Liver (tissue), 9 donors: ENCODE measurements around the gene SH3GL3. TPM values are rescaled to one million over a fixed set of nuclear protein-coding genes. Genes with fewer than 3 reads are reported as not detected.

Experiments
- DNase-seq: peaks from one replicate; pipeline ENCODE4 v3.0.0-alpha.2; 2017; ENCODE audit warnings: low spot score
- H3K27ac ChIP-seq, 2 donors: one replicate each; pipeline ENCODE4 v1.7.0; 2013; ENCODE audit warnings: inconsistent platforms in 2 of 2, low read length in 2 of 2, control low read depth in 1 of 2, low read depth in 1 of 2, mild to moderate bottlenecking in 1 of 2
- H3K27me3 ChIP-seq, 4 donors: one replicate each; pipeline versions ENCODE4 v1.6.1 to v1.7.0; 2013; ENCODE audit warnings: low read length in 3 of 4, inconsistent platforms in 1 of 4, mild to moderate bottlenecking in 1 of 4, moderate library complexity in 1 of 4; ENCODE audit not compliant: control insufficient read depth in 4 of 4, insufficient read depth in 4 of 4
- H3K36me3 ChIP-seq, 4 donors: one replicate each; pipeline versions ENCODE4 v1.6.1 to v1.7.0; 2013; ENCODE audit warnings: low read length in 3 of 4, mild to moderate bottlenecking in 3 of 4, low read depth in 1 of 4, moderate library complexity in 1 of 4; ENCODE audit not compliant: control insufficient read depth in 4 of 4, insufficient read depth in 3 of 4
- H3K4me1 ChIP-seq, 4 donors: one replicate each; pipeline versions ENCODE4 v1.6.1 to v1.7.0; 2013; ENCODE audit warnings: low read length in 3 of 4, mild to moderate bottlenecking in 3 of 4, moderate library complexity in 1 of 4; ENCODE audit not compliant: control insufficient read depth in 4 of 4, insufficient read depth in 4 of 4
- H3K4me3 ChIP-seq, 3 donors: one replicate each; pipeline versions ENCODE4 v1.6.1 to v1.7.0; 2013; ENCODE audit warnings: low read length in 3 of 3, control low read depth in 1 of 3, low read depth in 1 of 3, mild to moderate bottlenecking in 1 of 3
- H3K9ac ChIP-seq, 2 donors: one replicate each; pipeline ENCODE4 v1.7.0; 2013; ENCODE audit warnings: low read length in 2 of 2, mild to moderate bottlenecking in 2 of 2, moderate library complexity in 2 of 2, control low read depth in 1 of 2, low read depth in 1 of 2
- H3K9me3 ChIP-seq, 4 donors: one replicate each; pipeline versions ENCODE4 v1.6.1 to v1.7.0; 2013; ENCODE audit warnings: low read length in 3 of 4; ENCODE audit not compliant: control insufficient read depth in 4 of 4
- ATF3 ChIP-seq: IDR thresholded peaks from 2 replicates; pipeline ENCODE4 v1.6.1; 2016; ENCODE audit warnings: antibody characterized with exemption
- EGR1 ChIP-seq, 2 donors: IDR thresholded peaks; 2 replicates each; pipeline ENCODE4 v1.6.1; 2016 to 2018; ENCODE audit warnings: antibody characterized with exemption in 2 of 2, low read depth in 2 of 2
- FOXA1 ChIP-seq: IDR thresholded peaks from 2 replicates; pipeline ENCODE4 v1.6.1; 2016; ENCODE audit warnings: antibody characterized with exemption
- FOXA2 ChIP-seq: IDR thresholded peaks from 2 replicates; pipeline ENCODE4 v1.6.1; 2016; ENCODE audit warnings: antibody characterized with exemption
- GABPA ChIP-seq, 2 donors: IDR thresholded peaks in 1 of 2; conservative IDR thresholded peaks in 1 of 2; 2 replicates each; pipeline ENCODE4 v1.6.1; 2016; ENCODE audit warnings: antibody characterized with exemption in 2 of 2, mild to moderate bottlenecking in 1 of 2, moderate library complexity in 1 of 2
- HNF4A ChIP-seq, 2 donors: conservative IDR thresholded peaks; 2 replicates each; pipeline ENCODE4 v1.6.1; 2016; ENCODE audit warnings: antibody characterized with exemption in 2 of 2, mild to moderate bottlenecking in 2 of 2
- HNF4G ChIP-seq: IDR thresholded peaks from 2 replicates; pipeline ENCODE4 v1.6.1; 2016; ENCODE audit warnings: antibody characterized with exemption
- JUND ChIP-seq, 2 donors: IDR thresholded peaks; 2 replicates each; pipeline ENCODE4 v1.6.1; 2016; ENCODE audit warnings: antibody characterized with exemption in 2 of 2
- NR2F2 ChIP-seq: IDR thresholded peaks from 2 replicates; pipeline ENCODE4 v1.6.1; 2016; ENCODE audit warnings: antibody characterized with exemption
- RAD21 ChIP-seq, 2 donors: IDR thresholded peaks; 2 replicates each; pipeline ENCODE4 v1.6.1; 2016; ENCODE audit warnings: antibody characterized with exemption in 2 of 2, mild to moderate bottlenecking in 2 of 2
- RXRA ChIP-seq, 2 donors: IDR thresholded peaks; 2 replicates each; pipeline ENCODE4 v1.6.1; 2017 to 2018; ENCODE audit warnings: antibody characterized with exemption in 2 of 2, mild to moderate bottlenecking in 1 of 2
- SP1 ChIP-seq: IDR thresholded peaks from 2 replicates; pipeline ENCODE4 v1.6.1; 2018; ENCODE audit warnings: antibody characterized with exemption, mild to moderate bottlenecking
- TAF1 ChIP-seq: conservative IDR thresholded peaks from 2 replicates; pipeline ENCODE4 v1.6.1; 2016; ENCODE audit warnings: antibody characterized with exemption, mild to moderate bottlenecking
- YY1 ChIP-seq: IDR thresholded peaks from 2 replicates; pipeline ENCODE4 v1.6.1; 2016; ENCODE audit warnings: antibody characterized with exemption, mild to moderate bottlenecking
- ZBTB33 ChIP-seq: IDR thresholded peaks from 2 replicates; pipeline ENCODE4 v1.6.1; 2016; ENCODE audit warnings: antibody characterized with exemption
- WGBS: extraction: QIAGEN DNeasy Blood & Tissue Kit; methylation state at CpG from one replicate; pipeline ENCODE4 v1.1.7; 2013; 5-methylcytosine and 5-hydroxymethylcytosine counted together
- polyA plus RNA-seq, 2 donors: library from polyadenylated mRNA; stranded (reverse) in 1 of 2; unstranded in 1 of 2; fragments of 200-250 nt in 1 of 2; fragments of >200 nt in 1 of 2; fragmentation: Nextera tagmentation in 1 of 2; extraction: Ambion mirVana in 1 of 2; gene quantifications; one replicate each; pipeline versions ENCODE4 v1.2.1 to v1.2.3, GENCODE V29; 2013 to 2015
- total RNA-seq, 2 donors: library from RNA; depleted of rRNA; stranded (reverse); fragments of >200 nt; gene quantifications; one replicate each; pipeline ENCODE4 v1.2.3, GENCODE V29; 2014
- TF ChIP-seq, protein P1 (sequence below): fragments of 150-350 bp; IDR thresholded peaks from 2 replicates; pipeline ENCODE4 v1.5.1; 2017; ENCODE audit warnings: improper control_type of control experiment, low read depth, low read length; ENCODE audit not compliant: missing input control
- TF ChIP-seq, protein P2 (sequence below): IDR thresholded peaks from 2 replicates; pipeline ENCODE4 v1.6.1; 2016; ENCODE audit warnings: antibody characterized with exemption, mild to moderate bottlenecking
- TF ChIP-seq, protein P3 (sequence below): IDR thresholded peaks from 2 replicates; pipeline ENCODE4 v1.6.1; 2016; ENCODE audit warnings: antibody characterized with exemption
- donor health status: healthy.
- donor health status: healthy.
- donor health status: healthy.
- donor health status: healthy.
- donor health status: healthy.

Gene SH3GL3
- total and polyA plus RNA-seq, 4 donors = 0.23 TPM; not detected in 3

- TF ChIP-seq, protein P1, sequence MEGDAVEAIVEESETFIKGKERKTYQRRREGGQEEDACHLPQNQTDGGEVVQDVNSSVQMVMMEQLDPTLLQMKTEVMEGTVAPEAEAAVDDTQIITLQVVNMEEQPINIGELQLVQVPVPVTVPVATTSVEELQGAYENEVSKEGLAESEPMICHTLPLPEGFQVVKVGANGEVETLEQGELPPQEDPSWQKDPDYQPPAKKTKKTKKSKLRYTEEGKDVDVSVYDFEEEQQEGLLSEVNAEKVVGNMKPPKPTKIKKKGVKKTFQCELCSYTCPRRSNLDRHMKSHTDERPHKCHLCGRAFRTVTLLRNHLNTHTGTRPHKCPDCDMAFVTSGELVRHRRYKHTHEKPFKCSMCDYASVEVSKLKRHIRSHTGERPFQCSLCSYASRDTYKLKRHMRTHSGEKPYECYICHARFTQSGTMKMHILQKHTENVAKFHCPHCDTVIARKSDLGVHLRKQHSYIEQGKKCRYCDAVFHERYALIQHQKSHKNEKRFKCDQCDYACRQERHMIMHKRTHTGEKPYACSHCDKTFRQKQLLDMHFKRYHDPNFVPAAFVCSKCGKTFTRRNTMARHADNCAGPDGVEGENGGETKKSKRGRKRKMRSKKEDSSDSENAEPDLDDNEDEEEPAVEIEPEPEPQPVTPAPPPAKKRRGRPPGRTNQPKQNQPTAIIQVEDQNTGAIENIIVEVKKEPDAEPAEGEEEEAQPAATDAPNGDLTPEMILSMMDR = no peak
- no peak for TF ChIP-seq FOXA2
- no peak for TF ChIP-seq TAF1
- no peak for TF ChIP-seq YY1
- no peak for TF ChIP-seq RXRA (IDR thresholded peaks at IDR 0.05)
- TF ChIP-seq HNF4A (conservative IDR thresholded peaks at IDR 0.05) = no peak
- TF ChIP-seq FOXA1 = no peak
Observed at GRCh38 chr15:83435782-83436181, 11.4 kb upstream of the SH3GL3 start (continued).

DNA sequence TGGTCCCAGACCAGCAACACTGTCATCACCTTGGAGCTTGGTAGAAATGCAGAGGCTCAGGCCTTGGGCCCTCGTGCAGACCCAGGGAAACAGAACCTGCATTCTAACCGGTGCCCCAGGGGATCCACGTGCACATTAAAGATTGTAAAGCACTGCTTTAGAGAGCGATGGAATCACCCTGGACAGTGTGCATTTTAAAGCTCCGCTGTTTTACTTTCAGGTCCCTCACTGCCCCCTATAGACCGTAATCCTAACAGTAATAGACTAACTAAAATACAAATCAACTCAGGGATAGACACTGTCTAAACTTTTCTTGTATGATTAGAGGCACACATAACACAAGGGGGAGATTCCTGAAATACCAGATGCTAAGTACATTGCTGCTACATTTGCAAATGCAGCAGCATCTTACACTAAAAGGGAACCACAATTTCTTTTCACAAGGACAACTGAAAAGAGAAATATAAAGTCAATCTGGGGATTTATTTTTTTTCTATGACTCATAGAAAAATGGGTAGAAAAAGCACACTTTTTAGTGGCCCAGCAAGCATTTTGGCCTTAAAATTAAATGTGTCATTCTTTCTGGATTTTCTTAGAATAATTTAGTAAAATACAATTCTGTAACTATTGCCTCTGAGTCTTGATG, 10.5 kb upstream of the SH3GL3 start:
- 22% methylated on average over 6 of the region's 6 CpGs for WGBS
- TF ChIP-seq RAD21 (IDR thresholded peaks at IDR 0.05) (peak; percentile 21 to 28), EGR1 (IDR thresholded peaks at IDR 0.05; ENCODE audit: low read depth in 2 of 2) (no peak)
- TF ChIP-seq, protein P2, sequence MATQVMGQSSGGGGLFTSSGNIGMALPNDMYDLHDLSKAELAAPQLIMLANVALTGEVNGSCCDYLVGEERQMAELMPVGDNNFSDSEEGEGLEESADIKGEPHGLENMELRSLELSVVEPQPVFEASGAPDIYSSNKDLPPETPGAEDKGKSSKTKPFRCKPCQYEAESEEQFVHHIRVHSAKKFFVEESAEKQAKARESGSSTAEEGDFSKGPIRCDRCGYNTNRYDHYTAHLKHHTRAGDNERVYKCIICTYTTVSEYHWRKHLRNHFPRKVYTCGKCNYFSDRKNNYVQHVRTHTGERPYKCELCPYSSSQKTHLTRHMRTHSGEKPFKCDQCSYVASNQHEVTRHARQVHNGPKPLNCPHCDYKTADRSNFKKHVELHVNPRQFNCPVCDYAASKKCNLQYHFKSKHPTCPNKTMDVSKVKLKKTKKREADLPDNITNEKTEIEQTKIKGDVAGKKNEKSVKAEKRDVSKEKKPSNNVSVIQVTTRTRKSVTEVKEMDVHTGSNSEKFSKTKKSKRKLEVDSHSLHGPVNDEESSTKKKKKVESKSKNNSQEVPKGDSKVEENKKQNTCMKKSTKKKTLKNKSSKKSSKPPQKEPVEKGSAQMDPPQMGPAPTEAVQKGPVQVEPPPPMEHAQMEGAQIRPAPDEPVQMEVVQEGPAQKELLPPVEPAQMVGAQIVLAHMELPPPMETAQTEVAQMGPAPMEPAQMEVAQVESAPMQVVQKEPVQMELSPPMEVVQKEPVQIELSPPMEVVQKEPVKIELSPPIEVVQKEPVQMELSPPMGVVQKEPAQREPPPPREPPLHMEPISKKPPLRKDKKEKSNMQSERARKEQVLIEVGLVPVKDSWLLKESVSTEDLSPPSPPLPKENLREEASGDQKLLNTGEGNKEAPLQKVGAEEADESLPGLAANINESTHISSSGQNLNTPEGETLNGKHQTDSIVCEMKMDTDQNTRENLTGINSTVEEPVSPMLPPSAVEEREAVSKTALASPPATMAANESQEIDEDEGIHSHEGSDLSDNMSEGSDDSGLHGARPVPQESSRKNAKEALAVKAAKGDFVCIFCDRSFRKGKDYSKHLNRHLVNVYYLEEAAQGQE = no peak
- H3K36me3 ChIP-seq = no peaks in the 10 kb centered on the region
- no peaks in the 10 kb centered on the region for H3K9me3 ChIP-seq
- no peak overlapping the region for H3K4me3 ChIP-seq
- H3K27me3 ChIP-seq = peaks cover 0 to 10% (median 1%) of the 10 kb centered on the region in 4 donors
- no peak overlapping the region for H3K9ac ChIP-seq
- H3K27ac ChIP-seq = no peak overlapping the region
- H3K4me1 ChIP-seq = no peaks in the 10 kb centered on the region
- DNase-seq = no peak

- peaks cover 0 to 13% (median 4%) of the 10 kb centered on the region in 4 donors for H3K4me1 ChIP-seq
- 91% methylated on average over 5 of the region's 5 CpGs for WGBS
- DNase-seq = no peak
- H3K9me3 ChIP-seq = no peaks in the 10 kb centered on the region
- H3K4me3 ChIP-seq = no peak overlapping the region
- H3K27me3 ChIP-seq = peaks cover 0 to 11% (median 5%) of the 10 kb centered on the region in 4 donors
- no peak overlapping the region for H3K9ac ChIP-seq
- H3K27ac ChIP-seq = no peak overlapping the region
- H3K36me3 ChIP-seq = no peaks in the 10 kb centered on the region
- TF ChIP-seq, protein P1 = no peak
- TF ChIP-seq HNF4A (conservative IDR thresholded peaks at IDR 0.05) (no peak), TAF1 (no peak), HNF4G (no peak), ZBTB33 (no peak), RAD21 (IDR thresholded peaks at IDR 0.05) (no peak), EGR1 (IDR thresholded peaks at IDR 0.05; ENCODE audit: low read depth in 2 of 2) (no peak), FOXA2 (no peak), SP1 (no peak), YY1 (no peak), NR2F2 (no peak), JUND (IDR thresholded peaks at IDR 0.05) (no peak), GABPA (IDR thresholded peaks at IDR 0.05 in 1 of 2, conservative IDR thresholded peaks at IDR 0.05 in 1 of 2) (no peak), ATF3 (no peak), RXRA (IDR thresholded peaks at IDR 0.05) (no peak), FOXA1 (no peak)
- TF ChIP-seq, protein P3, sequence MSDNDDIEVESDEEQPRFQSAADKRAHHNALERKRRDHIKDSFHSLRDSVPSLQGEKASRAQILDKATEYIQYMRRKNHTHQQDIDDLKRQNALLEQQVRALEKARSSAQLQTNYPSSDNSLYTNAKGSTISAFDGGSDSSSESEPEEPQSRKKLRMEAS = no peak
Observed at GRCh38 chr15:83443076-83443847, 3.9 kb upstream of the SH3GL3 start.
